KOPT-K1 (cell line): Measurements from ENCODE around the gene MEIS3.

Experiments
- H3K27ac ChIP-seq: fragments of 200-600 bp; sonication (generic); 2 replicates; pipeline ENCODE4 v1.5.1; 2016; ENCODE audit warnings: antibody characterized with exemption, mild to moderate bottlenecking, low read depth, low read length; ENCODE audit not compliant: poor library complexity, severe bottlenecking
- H3K36me3 ChIP-seq: fragments of 200-600 bp; sonication (generic); 2 replicates; pipeline ENCODE4 v1.5.1; 2017; ENCODE audit warnings: antibody characterized with exemption, mild to moderate bottlenecking, low read length, moderate library complexity; ENCODE audit not compliant: insufficient read depth
- H3K9me3 ChIP-seq: fragments of 200-600 bp; sonication (generic); 2 replicates; pipeline ENCODE4 v1.5.1; 2017; ENCODE audit warnings: antibody characterized with exemption, low read length, mild to moderate bottlenecking; ENCODE audit not compliant: insufficient read depth, poor library complexity, severe bottlenecking

Gene MEIS3

DNA sequence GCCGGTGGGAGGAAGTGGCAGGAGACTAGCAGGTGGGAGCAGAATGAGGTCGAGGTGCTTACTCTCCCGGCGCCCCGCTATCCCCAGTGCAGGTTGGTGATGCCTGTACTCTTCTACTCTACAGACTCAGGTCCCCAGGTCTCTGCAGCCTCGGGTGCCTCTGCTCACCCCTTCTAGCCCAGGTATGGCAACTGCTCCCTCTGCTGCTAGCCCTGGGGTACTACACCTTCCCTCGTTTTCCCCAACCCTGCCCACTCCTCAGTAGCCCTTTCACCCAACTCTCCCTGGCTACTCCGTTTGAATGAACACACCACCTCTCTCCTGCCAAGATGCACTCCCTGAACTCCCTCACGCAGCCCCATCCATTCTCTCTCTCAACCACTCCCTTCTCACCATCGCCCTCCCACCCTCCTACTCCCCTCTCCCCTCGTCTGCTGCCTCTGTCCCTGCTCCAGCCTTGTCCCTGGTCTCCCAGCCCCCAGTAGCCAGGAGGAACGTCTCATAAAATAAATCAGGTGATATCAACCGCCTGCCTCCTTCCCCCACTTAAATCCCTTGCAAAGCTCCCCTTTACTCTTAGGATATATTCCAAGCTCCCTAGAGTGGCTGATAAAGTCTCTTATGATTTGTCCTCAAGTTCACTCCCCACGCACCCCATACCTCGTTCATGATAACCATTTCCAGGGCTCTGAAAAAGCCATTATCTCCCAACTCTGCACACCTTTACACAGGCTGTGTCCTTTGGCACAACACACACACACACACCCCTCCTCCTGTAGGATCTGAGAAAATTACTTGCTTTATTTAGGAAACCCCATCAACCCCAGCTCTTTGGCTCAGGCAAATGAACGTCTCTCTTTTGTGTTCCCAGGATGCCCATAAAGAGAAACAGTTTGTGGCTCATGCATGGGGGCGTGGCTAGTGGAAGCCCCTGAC is 8.2 kb upstream of the MEIS3 start:
- Histone ChIP-seq H3K36me3 (no peaks in the 10 kb centered on the region), H3K27ac (peak overlapping the region; percentile 19), H3K9me3 (no peaks in the 10 kb centered on the region)

DNA sequence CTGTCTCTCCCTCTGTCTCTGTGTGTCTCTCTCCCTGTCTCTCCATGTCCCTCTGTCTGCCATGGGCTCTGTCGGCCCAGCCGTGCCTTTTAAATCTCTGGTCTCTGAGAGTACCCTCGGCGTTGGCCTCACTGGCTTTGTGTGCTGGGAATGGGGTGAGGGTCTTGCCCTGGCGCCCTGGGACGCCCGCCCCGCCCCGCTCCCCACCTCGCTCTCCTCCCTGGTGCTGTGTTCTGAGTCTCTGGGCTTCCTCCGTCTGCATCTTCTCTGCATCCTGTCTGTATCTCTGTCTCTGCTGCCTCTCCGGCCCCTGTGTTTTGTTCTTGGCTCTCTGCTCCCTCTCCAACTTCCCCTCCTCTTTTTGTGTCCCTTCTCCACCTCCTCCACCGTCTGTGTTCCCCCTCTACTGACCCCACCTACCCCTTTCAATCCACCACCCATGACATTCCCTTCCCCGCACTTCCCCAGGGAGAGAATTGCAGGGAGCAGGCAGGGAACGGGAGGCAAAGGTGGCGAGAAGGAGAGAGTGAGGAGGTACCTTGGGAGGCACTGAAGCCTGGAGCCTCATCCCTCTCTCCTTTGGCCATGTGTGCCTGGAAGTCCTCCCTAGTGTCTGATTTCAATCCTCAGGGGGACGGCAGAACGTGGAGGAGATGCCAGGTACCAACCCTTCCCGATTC is 4.0 kb upstream of the MEIS3 start:
- no peak overlapping the region for H3K27ac ChIP-seq
- no peaks in the 10 kb centered on the region for H3K9me3 ChIP-seq
- no peaks in the 10 kb centered on the region for H3K36me3 ChIP-seq

DNA sequence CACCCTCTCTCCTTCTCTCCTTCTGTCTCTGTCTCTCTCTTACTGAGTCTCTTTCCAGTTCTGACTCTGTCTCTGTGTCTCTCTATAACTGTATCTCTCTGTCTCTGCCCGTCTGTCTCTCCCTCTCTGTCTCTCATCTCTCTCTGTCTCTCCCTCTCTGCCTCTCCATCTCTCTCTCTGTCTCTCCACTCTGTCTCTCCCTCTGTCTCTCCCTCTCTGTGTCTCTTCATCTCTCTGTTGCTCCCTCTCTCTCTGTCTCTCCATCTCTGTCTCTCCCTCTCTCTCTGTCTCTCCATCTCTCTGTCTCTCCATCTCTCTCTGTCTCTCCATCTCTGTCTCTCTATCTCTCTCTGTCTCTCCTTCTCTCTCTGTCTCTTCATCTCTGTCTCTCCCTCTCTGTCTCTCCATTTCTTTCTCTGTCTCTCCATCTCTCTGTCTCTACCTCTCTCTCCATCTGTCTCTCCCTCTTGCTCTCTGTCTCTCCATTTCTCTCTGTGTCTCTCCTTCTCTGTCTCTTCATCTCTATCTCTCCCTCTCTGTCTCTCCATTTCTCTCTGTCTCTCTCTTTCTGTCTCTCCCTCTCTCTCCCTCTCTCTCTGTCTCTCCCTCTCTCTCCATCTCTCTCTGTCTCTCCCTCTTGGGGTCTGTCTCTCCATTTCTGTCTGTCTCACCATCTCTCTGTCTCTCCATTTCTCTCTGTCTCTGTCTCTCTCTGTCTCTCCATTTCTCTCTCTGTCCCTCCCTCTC is 3.3 kb upstream of the MEIS3 start:
- H3K36me3 ChIP-seq = no peaks in the 10 kb centered on the region
- no peak overlapping the region for H3K27ac ChIP-seq
- H3K9me3 ChIP-seq = no peaks in the 10 kb centered on the region

DNA sequence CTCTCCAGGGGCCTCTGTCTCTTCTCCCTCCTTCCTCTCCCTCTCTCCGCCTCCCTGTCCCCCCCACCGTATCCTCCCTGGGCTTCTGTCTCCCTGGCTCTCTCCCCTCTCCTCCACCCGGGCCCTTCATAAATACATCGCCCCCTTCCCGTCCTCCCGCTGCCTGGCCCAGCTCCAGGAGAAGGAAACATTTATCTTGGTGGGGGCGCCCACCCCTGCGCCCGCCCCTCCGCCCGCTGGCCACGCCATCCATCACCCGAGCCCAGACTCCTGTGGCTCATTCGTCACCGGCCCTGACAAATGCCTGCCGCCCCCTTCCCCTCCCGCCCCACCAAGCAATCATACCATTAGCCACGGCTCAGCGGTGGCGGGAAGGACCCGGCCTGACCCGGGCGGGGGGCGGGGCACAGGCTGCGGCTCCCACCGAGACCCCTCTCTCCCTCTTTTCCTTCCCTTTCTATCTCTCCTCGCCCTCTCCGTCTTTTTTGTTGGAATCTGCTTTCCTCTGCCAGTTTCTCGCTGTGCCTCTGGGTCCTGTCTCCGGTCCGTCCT is 2.6 kb upstream of the MEIS3 start:
- H3K9me3 ChIP-seq = no peaks in the 10 kb centered on the region
- H3K36me3 ChIP-seq = no peaks in the 10 kb centered on the region
- no peak overlapping the region for H3K27ac ChIP-seq

DNA sequence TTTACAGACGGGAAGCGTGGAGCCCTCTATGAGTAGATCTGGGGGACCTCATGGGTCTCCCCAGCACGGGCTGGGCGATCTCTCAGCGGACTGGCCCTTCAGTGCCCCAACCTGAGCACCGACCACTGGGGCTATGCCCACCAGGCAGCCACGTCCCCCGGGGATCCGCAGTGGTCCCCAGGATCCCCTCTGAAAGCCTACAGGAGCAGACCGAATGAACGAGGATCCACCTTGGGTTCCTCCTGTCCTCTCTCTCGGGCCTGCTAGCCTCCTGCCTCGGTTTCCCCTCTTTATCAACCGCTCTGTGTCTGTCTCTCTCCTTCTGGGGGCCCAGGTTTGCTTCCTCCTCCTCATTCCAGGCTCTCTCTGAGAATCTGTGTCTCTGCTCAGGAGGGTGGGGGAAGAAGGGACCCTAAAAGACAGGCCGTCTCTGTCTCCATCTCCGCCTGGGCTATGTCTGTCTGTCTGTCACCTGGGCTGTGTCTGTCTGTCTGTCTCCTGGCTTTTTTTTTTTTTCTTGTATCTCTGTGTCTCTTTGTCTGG is 2.0 kb upstream of the MEIS3 start:
- Histone ChIP-seq H3K9me3 (no peaks in the 10 kb centered on the region), H3K36me3 (no peaks in the 10 kb centered on the region), H3K27ac (no peak overlapping the region)

DNA sequence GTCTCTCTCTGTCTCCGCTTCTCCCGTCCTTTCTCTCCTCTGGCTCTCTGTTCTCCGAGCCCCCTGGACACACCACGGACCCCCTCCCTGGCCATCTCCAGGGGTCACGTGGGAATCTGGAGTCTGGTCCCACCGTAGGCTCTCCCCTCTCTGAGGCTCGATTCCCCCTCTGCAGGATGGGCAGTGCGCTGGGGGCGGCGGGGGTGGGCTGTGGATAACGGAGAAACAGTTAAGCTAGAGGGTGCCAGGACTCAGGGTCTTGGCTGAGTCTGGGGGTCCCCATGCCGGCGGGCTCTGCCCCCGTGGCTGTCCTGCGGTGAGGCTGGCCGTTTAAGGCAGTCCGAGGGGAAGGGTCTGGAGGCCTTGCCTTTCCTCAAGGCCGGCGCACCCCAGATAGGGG is 462 bp upstream of the MEIS3 start:
- Histone ChIP-seq H3K36me3 (no peaks in the 10 kb centered on the region), H3K9me3 (no peaks in the 10 kb centered on the region), H3K27ac (no peak overlapping the region)

DNA sequence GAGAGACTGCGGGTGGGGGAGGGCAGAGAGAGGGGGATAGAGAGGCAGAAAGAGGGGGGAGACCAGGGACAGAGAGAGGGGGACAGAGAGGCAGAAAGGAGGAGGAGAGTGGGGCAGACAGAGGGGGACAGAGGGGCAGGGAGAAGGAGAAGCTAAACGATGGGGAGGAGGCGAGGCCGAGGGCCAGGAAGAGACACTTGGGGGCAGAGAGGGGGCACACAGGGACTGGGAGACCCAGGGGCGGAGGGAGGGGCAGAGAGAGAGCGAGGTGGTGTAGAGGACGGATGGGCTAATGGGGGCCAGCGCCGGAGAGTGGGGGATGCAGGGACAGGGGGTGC is 666 bp downstream of the MEIS3 start:
- no peak overlapping the region for H3K27ac ChIP-seq
- H3K9me3 ChIP-seq = no peaks in the 10 kb centered on the region
- H3K36me3 ChIP-seq = no peaks in the 10 kb centered on the region

DNA sequence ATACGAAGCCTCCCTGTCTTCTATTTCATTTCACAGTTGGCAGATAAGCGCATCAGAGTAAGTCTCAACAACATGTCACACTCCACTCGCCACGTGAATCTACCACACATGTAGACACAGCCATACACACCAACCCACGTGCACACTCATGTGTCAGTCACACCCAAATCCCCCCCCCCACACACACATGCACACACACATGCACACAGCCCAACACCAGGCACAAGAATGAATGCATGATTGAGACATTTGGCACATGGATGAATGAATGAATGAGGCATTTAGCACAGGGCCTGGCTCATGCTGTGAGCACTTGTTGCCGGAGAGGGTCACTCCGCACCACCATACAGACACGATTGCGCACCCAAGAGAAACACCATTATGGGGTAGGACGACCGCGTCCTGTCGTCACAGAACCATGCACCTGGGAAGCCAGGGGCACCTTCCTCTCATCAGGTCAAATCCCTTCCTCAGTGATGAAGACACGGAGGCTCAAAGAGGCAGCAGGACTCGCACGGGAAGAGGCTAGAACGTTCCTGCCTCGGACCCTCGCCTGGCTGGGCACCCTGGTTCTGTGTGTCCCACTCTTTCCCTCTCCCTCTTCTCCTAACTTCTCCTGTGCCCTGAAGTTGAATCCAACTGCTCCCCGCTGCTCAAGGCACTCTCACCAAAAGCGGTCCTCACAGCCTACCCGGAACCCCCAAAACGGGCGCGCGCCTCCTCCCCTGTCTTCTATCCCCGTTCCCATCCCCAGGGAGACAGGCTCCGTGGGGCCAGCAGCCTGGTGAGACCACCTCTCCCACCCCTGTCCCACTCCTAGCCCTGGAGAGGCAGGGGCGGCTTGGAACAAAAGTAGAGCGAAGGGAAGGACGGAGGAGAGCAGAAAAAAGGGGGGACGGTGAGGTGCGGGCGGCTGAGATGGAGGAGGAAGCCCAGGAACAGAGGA is 1.3 kb downstream of the MEIS3 start:
- H3K27ac ChIP-seq = no peak overlapping the region

DNA sequence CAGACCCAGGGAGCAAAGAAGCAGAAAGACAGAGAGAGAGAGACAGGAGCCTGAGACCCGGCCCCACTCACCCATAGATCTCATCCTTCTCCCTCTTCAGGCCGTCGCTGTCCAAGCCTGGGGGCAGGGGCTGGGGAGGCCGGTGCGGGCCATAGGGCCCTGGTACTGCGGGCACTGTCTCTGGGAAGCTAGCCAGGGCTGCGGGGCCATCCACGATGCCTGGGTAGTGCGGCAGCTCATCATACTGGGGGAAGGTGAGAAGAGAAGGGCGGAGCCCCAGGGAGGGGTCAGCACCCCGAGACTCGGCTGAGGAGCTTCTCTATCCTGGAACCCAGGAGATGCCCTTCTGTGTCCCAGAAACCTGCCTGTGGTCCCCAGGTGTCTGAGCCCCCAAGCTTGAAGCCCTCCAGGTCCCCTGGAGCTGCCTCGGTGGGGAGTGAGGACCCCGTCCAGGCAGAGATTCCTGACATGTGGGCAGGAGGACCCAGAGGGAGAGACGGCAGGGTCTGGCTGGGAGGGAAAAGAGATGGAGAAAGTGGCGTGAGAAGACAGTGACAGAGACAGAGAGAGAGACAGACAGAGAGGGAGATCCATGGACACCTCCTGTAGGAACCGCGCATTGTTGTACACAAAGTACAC is 2.1 kb downstream of the MEIS3 start:
- Histone ChIP-seq H3K36me3 (no peaks in the 10 kb centered on the region), H3K9me3 (no peaks in the 10 kb centered on the region), H3K27ac (no peak overlapping the region)

More for the DNA sequence above, 1.3 kb downstream of the MEIS3 start:
- no peaks in the 10 kb centered on the region for H3K9me3 ChIP-seq
- no peaks in the 10 kb centered on the region for H3K36me3 ChIP-seq

DNA sequence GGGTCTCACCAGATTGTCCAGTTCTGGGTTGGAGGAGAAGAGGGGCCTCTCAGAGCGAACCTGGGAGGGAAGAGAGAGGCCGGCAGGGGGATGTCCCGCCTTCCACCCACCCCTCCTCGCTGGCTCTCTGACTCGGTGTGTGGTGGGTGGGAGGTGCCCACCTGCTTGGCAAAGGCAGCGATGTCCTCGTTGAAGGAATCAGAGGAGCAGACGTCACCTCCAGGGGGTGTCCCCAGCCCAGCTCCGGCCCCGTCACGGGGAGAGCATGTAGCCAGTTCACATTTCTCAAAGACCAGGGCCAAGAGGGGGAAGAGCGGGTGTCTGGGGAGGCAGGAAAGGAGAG is 2.7 kb downstream of the MEIS3 start:
- no peak overlapping the region for H3K27ac ChIP-seq
- H3K36me3 ChIP-seq = no peaks in the 10 kb centered on the region
- H3K9me3 ChIP-seq = no peaks in the 10 kb centered on the region

DNA sequence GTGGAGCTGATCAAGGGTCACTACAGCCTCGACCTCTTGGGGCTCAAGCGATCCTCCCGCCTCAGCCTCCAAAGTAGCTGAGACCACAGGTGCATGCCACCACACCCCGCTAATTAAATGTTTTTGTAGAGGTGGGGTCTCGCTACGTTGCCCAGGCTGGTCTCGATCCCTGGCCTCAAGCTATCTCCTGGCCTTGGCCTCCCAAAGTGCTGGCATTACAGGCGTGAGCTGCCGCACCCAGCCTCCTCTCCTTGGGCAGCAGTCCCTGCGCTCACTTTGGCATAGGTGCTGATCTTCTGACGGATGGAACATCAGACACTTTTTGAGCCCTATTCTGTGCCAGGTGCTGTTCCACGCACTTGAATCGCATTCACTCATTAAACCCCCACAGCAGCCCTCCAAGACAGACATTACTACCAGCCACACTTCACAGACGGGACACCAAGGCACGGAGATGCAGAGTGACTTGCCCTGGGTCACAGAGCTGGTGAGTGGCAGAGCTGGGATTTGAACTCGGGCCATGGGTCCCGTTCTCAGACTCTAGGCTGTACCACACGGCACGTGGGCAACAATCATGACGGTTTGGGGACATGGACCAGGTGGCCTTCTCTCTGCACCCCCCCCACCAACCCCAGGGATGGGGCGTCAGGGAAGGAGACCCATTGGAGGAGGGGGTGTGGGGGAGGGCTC is 3.2 kb downstream of the MEIS3 start:
- no peaks in the 10 kb centered on the region for H3K9me3 ChIP-seq
- no peaks in the 10 kb centered on the region for H3K36me3 ChIP-seq
- H3K27ac ChIP-seq = no peak overlapping the region

DNA sequence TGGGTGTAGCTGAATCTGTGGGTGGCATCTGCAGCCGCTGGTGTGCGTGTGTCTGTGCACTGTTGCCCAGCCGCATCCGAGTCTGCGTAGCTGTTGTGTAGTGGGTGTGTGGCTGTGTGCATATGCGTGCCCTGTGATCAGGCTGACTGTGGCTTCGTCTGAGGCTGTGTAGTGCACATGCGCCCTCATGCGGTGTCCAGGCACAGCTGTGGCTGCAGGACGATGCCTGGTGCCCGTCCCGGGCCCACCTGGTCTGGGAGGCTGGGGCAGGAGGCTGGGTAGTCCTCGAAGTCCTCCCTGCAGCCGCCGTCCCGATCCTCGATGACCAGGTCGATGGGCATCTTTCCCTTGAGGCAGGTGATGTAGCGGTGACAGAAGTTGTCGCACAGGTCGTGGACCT is 4.9 kb downstream of the MEIS3 start:
- H3K9me3 ChIP-seq = no peaks in the 10 kb centered on the region
- no peak overlapping the region for H3K27ac ChIP-seq
- no peaks in the 10 kb centered on the region for H3K36me3 ChIP-seq

DNA sequence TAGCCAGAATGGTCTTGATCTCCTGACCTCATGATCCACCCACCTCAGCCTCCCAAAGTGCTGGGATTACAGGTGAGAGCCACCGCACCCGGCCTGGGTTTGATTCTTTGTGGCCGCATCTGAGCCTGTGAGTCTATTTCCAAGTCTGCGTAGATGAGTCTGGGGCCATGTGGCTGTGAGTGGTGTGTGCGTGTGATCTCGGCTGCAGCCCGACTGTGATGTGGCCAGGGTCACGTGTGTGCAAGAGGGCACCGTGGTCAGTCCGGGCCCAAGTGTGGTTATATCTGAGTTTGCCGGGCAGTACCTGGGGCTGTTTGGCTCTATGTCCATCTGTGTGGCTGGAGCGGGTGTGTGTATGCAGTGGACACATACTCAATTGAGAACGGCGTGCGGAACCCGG is 5.4 kb downstream of the MEIS3 start:
- no peaks in the 10 kb centered on the region for H3K9me3 ChIP-seq
- H3K36me3 ChIP-seq = no peaks in the 10 kb centered on the region
- no peak overlapping the region for H3K27ac ChIP-seq
